Activated CD8-positive, alpha-beta memory T cell treated with anti-CD3 and anti-CD28 coated beads, Interleukin-2, amount 50 U/mL, for 24 hours (primary cell): ENCODE data around the gene ZBTB44.
"Not testable (repeated sequence)": the region's sequence is repeated elsewhere in the genome, so short reads cannot be mapped to it uniquely, and the experiment has no call there.

Experiments used
- DNase-seq: peaks from one replicate; pipeline ENCODE4 v3.0.0-alpha.2; 2020; ENCODE audit errors: extremely low read depth

Gene ZBTB44

DNA sequence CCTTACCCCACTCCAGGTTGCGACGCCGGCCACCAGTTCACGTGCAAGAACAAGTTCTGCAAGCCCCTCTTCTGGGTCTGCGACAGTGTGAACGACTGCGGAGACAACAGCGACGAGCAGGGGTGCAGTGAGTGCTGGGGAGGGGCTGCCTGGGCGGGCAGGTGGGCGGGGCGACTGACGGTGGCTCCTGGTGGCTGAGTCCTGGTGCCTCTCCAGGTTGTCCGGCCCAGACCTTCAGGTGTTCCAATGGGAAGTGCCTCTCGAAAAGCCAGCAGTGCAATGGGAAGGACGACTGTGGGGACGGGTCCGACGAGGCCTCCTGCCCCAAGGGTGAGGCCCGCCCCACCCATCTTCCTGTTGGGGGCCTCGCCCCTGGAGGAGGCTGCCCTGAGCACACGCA is 116.4 kb downstream of the ZBTB44 start:
- no peak for DNase-seq

DNA sequence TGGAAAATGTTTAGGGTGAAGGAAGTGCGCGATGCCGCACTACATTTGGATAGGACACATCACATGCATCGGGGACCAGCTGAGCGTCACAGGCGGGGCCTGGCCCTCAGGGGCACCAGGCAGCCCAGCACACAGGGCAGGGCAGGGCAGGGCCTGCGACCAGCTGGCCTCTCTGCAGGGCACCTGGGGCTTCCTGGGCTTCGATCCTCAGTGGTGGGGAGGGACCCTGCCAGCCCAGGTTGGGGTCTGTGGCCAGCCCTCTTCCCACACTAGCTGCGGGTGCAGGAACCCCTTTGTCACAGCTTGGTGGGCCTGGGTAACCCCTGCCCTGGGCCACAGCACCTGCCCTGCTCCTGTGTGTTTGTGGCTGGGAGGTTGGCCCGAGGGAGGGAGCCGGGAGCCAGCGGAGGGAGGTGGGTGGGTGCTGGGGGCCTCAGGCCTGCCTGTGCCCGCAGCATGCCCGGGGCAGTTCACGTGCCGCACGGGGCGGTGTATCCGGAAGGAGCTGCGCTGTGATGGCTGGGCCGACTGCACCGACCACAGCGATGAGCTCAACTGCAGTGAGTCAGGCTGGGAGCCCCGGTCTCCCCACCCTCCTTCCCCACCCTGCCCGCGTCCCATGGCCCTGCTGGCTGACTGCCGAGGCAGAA is 117.2 kb downstream of the ZBTB44 start:
- DNase-seq, result no peak

DNA sequence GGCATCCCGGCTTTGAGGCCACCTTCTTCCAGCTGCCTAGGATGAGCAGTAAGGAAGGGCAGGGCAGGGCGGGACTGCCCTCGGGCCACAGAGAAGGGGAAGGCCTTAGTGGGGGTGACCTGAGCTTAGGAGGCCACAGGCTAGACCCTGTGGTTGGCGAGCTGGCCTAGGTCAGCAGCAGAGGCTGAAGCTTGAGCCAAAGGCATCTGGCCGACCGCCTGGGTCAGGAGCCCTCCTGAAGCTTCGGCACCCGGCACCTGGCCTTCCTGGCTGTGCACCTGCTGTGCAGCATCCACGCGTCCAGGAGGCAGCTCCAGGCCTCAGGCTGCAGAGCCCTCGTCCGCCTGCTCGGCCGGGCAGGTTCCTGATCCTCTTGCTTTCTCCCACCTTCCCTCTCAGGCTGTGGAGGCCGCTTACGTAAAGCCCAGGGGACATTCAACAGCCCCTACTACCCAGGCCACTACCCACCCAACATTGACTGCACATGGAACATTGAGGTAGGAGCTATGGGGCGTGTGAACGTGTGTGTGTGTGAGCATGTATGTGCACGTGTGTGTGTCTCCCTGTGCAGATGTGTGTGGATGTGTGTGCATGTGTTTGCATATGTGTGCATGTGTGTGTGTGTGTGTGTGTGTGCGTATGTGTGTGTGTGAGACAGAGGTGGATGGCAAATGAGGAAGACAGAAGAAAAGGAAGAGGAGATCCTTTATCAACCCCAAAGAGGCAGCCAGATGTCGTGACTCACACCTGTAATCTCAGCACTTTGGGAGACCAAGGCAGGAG is 120.3 kb downstream of the ZBTB44 start:
- DNase-seq, result no peak

DNA sequence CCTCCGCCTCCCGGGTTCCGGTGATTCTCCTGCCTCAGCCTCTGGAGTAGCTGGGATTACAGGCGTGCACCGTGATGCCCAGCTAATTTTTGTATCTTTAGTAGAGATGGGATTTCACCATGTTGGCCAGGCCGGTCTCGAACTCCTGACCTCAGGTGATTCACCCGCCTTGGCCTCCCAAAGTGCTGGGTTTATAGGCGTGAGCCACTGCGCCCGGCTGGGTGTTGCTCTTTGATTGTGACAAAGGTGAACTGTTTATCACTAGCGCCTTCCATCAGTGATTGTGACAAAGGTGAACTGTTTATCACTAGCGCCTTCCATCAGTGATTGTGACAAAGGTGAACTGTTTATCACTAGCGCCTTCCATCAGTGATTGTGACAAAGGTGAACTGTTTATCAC is 121.2 kb downstream of the ZBTB44 start:
- DNase-seq, result not testable (repeated sequence)

- DNase-seq, result no peak
These were observed 121.9 kb downstream of the ZBTB44 start for GRCh38 chr11:130192845-130193267.

- DNase-seq, result no peak
These were observed 122.8 kb downstream of the ZBTB44 start for GRCh38 chr11:130191896-130192295.

GRCh38 chr11:130190371-130190881 is 124.3 kb downstream of the ZBTB44 start:
- DNase-seq, result no peak

- no peak for DNase-seq
These were observed 125.1 kb downstream of the ZBTB44 start for GRCh38 chr11:130189492-130190210.

- DNase-seq, result no peak
These were observed 126.0 kb downstream of the ZBTB44 start for GRCh38 chr11:130188585-130189347.

DNA sequence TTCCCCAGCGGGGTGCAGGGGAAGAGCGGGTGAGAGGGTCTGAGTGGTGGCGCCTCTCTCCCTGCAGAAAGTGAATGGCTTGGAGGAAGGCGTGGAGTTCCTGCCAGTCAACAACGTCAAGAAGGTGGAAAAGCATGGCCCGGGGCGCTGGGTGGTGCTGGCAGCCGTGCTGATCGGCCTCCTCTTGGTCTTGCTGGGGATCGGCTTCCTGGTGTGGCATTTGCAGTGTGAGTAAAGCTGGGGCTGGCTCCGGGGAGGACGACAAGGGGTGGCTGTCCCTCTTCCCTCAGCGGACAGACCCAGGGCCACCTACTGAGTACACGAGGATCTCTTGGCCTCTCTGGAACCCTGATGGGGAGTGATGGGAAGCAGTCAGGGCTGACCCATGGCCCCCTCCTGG is 126.7 kb downstream of the ZBTB44 start:
- no peak for DNase-seq

DNA sequence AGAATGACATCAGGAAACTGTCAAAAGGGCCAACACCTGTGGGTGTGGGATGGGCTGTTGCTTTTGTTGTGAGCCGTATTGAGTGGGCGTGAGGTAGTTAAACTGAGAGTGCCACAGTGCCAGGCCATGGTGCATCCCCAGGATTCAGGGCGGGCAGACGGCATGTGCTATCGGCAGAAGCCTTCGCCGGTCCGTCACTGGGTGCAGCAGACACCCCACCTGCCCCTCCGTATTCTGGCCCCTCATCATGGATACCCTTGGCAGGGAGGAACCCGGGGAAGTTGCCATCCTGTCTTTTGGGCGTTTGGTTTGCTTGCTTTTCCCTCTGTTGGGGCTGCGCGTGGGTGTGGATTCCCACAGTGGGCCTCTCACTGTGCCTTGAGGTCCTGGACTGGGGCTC is 127.6 kb downstream of the ZBTB44 start:
- no peak for DNase-seq

DNA sequence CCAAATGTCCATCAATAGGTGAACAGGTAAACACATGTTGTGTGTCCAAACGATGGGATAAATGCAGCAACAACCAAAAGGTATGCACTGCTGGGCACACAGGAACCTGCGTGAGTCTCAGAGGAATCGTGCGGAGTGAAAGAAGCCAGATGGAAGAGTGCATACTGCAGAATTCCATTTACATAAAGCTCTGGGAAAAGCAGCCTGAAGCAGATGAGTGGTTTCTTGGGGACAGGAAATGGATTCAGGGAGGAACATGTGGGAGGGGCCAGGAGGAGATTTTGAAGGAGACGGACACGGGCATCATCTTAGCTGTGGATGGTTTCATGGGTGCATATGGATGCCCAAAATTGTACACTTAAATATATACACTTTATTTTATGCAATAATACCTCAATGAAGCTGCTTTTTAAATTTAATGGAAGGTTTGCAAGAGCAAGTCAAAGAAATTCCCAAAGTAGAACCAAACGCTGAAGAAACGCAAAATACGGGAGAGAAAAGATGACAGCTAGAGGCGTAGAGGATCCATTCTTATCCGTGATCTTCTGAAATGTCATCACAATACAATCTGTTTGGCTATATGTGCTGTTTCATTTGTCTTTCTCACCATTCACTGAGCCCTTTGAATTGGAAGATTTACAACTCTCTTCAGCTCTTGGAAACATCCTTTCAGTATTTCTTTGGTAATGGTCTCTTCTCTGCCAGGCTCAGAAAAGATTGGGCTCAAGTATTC is 130.7 kb downstream of the ZBTB44 start:
- DNase-seq, result no peak

DNA sequence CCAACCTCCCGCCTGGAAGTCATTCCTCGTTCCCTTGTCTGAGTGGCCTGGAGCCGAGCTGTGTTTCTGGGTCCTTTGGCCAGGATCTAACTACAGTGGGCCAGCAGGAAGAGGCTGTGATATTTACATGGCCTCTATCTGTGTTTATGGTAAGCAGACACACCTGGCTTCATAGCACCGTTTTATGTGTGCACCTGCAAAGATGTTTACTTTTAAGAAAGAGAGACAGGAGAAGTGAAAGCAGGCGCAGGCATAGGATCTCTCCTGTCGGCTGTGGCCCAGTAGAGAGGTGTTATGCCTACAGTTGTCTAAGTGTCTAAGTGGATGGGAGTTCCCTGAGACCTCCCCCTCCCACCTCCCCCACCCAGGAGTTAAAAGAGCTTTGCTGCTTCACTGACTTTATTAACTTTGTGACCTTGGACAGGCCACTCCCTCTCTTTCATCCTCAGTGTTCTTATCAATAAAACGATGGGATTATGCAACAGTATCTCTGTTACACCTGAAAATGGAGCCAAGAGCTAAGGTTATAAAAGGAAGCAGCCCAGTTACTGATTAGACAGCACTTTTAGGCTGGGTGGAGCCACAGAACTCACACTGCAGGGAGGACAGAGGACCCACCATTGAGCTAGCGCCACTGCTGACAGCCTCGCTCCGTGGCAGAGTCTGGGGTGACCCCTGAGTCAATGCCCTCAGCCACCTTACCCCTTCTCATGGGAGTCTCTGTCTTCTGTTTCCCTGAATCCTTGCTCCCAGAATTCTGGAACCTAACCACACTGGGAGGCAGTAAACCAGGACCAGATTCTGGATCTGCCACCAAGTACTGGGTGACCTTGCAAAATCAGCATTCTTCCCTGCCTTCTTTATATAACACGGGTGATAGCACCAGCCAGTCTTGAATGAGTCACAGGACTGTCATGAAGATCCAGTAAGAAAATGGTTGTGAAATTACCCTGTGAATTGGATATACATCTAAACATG is 133.1 kb downstream of the ZBTB44 start:
- no peak for DNase-seq

DNA sequence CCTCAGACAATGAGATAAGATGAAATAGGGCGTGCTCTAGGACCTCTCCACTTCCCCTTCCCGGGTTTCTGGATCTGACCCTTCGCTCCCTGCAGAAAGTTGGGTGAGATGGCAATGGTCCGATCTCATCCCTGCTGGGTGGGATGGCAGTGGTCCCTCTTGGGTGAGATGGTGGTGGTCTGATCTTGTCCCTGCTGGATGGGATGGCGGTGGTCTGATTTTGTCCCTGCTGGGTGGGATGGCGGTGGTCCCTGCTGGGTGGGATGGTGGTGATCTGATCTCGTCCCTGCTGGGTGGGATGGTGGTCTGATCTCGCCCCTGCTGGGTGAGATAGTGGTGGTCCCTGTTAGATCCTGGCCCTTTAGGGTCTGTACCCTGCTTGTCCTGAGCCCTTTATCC is 133.8 kb downstream of the ZBTB44 start:
- no peak for DNase-seq

DNA sequence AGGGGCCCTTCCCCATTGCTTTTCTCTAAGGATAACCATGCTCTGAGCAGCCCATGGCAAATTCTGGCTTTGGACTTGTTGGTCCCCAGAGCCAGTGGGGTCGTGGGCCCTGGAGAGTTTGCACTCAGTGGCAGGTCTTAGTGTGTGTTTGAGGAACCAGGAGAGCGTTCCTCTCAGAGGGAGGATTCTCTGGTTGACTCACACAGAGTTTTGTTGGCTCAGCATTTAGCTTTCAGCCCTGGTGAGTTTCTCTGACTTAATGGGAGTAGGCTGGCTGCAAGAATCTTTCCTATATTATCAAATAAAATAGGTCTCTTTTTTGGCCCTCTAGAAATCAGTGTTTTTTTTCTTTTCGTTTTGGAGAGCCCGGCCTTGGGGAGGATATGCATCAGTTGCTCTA is 134.2 kb downstream of the ZBTB44 start:
- no peak for DNase-seq

GRCh38 chr11:130179396-130180306 is 135.1 kb downstream of the ZBTB44 start:
- no peak for DNase-seq

DNA sequence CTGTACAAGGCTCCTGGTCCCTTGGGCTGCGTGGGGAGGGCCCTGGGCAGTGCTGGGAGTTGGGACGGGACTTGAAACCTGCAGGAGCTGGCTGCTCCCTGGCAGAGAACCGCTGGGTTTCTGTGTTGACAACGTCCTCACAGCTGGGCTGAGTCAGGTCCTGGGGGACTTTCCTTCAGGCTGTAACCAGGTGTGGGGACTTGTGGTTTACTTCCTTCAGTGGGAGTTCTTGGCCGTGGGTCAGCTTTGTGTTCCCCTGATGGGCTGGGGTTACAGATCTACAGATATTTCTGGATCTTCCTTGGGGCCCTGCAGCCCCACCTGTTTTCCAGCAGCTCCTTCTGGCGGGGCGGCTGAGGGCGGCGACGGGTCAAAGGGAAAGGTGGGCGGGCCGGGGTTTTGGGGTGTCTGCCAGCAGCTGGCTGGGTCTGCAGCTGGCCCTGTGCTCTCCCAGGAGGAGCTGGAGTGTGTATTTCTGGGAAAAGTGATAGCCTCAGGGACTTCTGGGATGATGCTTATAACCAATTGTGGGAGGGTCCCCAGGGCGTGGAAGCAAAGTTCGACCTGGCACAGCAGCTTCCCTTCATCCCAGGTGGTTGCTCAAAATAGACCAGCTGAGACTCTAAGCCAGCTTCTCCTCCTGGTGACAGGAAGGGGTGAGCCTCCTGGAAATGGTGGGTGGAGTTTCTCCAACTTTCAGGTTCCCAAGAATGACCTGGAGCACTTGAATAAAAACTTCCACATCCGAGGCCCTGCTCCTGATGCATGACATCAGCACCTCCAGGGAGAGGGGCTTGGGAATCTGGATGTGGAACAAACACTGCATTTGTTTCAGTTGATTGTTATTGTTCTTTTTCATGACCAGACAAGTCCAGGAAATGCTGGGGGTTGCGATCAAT is 136.0 kb downstream of the ZBTB44 start:
- no peak for DNase-seq

DNA sequence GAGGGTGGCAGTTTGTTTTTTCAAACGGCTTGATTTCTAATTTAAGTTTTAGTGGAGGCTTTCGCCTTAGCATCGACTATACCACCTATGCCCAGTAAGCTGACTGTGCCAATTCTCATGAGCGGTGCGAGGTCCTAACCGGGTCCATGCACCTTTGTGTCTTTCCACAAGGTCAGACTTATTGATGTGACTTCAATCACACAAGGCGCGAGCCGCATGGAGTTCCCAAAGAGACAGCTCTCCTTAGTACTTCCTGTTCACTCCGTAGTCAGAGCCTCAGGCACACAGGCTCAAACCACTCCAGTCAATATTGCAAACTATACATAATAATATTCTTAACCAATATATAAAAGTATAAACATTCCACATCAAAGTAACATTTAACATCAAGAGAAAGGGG is 136.9 kb downstream of the ZBTB44 start:
- DNase-seq, result no peak
